Activated CD4-positive, alpha-beta memory T cell treated with anti-CD3 and anti-CD28 coated beads, Interleukin-2, amount 10 ng/mL, durations not matched to agents 7 days and 5 days (primary cell): ENCODE data around the gene TEAD1. TPM values are rescaled to one million over a fixed set of nuclear protein-coding genes. Genes with fewer than 3 reads are reported as not detected.

Experiments used
- CTCF ChIA-PET: fragments of 350-600 bp; sonication (Branson Sonifier 250); formaldehyde crosslinking; loops from one replicate; lab custom pipeline; 2021; ENCODE audit warnings: antibody characterized with exemption, inconsistent platforms; lab: Charles Lee
- POLR2A ChIA-PET: fragments of 350-600 bp; sonication (Branson Sonifier 250); formaldehyde crosslinking; loops from one replicate; lab custom pipeline; 2021; ENCODE audit warnings: antibody characterized with exemption; lab: Charles Lee
- DNase-seq: peaks from one replicate; pipeline ENCODE4 v3.0.0-alpha.2; 2020
- H3K27ac Mint-ChIP-seq: one replicate; pipeline ENCODE4 v1.8.0; 2021; ENCODE audit warnings: mild to moderate bottlenecking, mixed read lengths
- H3K27me3 Mint-ChIP-seq: one replicate; pipeline ENCODE4 v1.8.0; 2021; ENCODE audit warnings: mixed read lengths
- H3K36me3 Mint-ChIP-seq: one replicate; pipeline ENCODE4 v1.8.0; 2021; ENCODE audit warnings: low read depth, mixed read lengths
- H3K4me1 Mint-ChIP-seq: one replicate; pipeline ENCODE4 v1.8.0; 2021; ENCODE audit warnings: mixed read lengths
- H3K4me3 Mint-ChIP-seq: one replicate; pipeline ENCODE4 v1.8.0; 2021; ENCODE audit warnings: mild to moderate bottlenecking, mixed read lengths
- H3K9me3 Mint-ChIP-seq: one replicate; pipeline ENCODE4 v1.8.0; 2021; ENCODE audit warnings: mixed read lengths
- total RNA-seq, 2 experiments: library from RNA; stranded (reverse); gene quantifications; one replicate each; pipeline ENCODE4 v1.2.3, GENCODE V29; 2021

TEAD1 gene
- total RNA-seq, 2 experiments from 2014 or later, result 0.98 to 1.0 TPM

- H3K27me3 Mint-ChIP-seq, result peaks cover 62% of the 10 kb centered on the region
- H3K36me3 Mint-ChIP-seq, result no peaks in the 10 kb centered on the region
- H3K27ac Mint-ChIP-seq, result no peak overlapping the region
- H3K4me1 Mint-ChIP-seq, result no peaks in the 10 kb centered on the region
- DNase-seq, result no peak
- H3K9me3 Mint-ChIP-seq, result no peaks in the 10 kb centered on the region
- ChIA-PET CTCF (no interaction called here), POLR2A (no interaction called here)
- H3K4me3 Mint-ChIP-seq, result no peak overlapping the region
These were observed 148.3 kb downstream of the TEAD1 start for GRCh38 chr11:12822392-12823022.

DNA sequence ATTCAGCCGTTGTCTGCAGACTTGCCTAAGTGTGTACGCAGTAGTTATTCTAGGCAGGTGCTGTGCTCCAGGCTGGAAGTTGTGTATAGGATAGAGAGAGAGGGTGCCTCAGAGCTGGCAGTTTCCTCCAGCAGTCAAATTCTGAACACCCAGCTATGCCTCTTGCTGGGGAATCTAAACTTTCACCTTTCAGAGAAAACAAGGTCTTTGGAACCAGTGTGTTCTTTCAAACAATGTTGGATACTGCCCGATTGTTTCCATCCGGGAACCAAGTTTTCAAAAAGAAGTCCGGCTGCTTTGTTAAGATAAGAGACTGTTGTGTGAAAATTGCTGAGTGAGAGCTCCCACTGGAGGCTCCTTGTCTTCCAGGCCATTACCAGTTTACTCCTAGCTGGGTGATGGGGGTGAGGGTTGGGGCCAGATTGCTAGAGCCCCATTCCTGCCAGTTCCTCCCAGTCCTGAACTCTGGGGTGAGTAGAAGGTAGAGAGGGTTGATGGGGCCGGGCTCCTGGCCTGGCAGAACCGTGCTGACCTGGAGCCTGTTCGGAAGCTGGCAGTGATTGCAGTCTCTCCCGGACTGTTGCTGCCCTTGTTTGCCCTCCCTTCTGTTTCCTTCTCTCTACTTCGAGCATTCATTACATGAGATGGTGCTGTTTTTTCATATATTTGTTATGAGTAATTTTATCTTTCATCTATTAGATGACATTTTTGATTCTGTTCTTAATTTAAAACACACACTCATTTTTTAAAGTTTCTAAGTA, 150.2 kb downstream of the TEAD1 start:
- POLR2A ChIA-PET, result no interaction called here
- CTCF ChIA-PET, result interaction anchor here (1.2 kb wide), 1 partner anchor 10 kb away, joined by 3 read pairs; no protein-coding TSS in a partner anchor
- H3K9me3 Mint-ChIP-seq, result no peaks in the 10 kb centered on the region
- H3K4me3 Mint-ChIP-seq, result no peak overlapping the region
- no peak for DNase-seq
- peaks cover 13% of the 10 kb centered on the region for H3K4me1 Mint-ChIP-seq
- H3K36me3 Mint-ChIP-seq, result no peaks in the 10 kb centered on the region
- H3K27ac Mint-ChIP-seq, result no peak overlapping the region
- H3K27me3 Mint-ChIP-seq, result peaks cover 72% of the 10 kb centered on the region

GRCh38 chr11:12826441-12826840, 152.2 kb downstream of the TEAD1 start:
- Mint-ChIP-seq H3K27ac (no peak overlapping the region), H3K4me3 (no peak overlapping the region), H3K27me3 (peaks cover 83% of the 10 kb centered on the region), H3K36me3 (no peaks in the 10 kb centered on the region), H3K4me1 (peaks cover 13% of the 10 kb centered on the region), H3K9me3 (no peaks in the 10 kb centered on the region)
- POLR2A ChIA-PET, result no interaction called here
- CTCF ChIA-PET, result no interaction called here
- no peak for DNase-seq

- Mint-ChIP-seq H3K4me3 (no peak overlapping the region), H3K9me3 (no peaks in the 10 kb centered on the region), H3K27me3 (peaks cover 81% of the 10 kb centered on the region), H3K4me1 (peaks cover 13% of the 10 kb centered on the region), H3K36me3 (no peaks in the 10 kb centered on the region), H3K27ac (no peak overlapping the region)
- CTCF ChIA-PET, result interaction anchor here (0.6 kb wide), 1 partner anchor 687 kb away, joined by 3 read pairs; no protein-coding TSS in a partner anchor
- POLR2A ChIA-PET, result interaction anchor here (0.9 kb wide), 1 partner anchor 12 kb away, joined by 3 read pairs; no protein-coding TSS in a partner anchor
- no peak for DNase-seq
These were observed 153.1 kb downstream of the TEAD1 start for GRCh38 chr11:12827369-12827768.

DNA sequence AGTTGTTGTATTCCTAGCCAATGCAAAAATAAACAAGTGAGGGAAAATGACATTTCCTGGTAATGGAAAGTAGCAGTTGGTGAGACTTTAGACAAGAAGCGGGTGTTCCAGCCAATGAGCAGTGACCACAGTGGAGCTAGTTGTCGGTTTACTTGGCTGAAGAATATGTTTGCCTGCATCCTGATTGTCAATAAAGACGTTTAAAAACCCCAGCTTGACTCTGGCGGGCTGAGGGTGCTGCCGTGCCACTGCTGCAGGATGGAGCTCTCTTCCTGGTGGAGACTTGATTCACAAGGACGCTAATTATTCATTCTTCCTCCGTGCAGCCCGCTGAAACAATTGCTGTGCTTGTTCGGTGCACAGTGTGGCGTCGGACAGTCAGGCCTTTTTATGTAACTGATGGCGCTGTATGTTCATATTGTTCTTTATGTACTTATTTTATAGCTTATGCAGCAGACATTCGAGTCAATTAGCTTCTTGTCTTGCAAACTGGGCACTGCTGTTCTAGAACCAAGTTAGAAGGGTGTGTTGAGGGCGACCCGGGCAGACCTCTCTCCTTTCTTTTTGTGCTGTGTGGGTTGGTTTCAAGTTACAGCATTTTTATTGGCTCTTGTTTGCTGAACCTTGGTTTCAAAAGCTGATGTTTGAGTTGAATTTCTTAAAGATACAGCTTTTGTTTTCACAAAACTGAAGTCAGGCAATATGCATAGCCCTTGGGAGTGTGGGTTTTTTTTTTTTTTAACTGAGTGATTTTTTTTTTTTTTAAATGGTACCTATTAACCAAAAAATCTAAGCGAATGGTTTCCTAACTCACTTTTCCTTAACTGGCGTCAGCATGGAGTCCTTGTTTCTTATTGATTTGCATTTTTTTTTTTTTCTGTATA, 153.9 kb downstream of the TEAD1 start:
- Mint-ChIP-seq H3K4me1 (peaks cover 13% of the 10 kb centered on the region), H3K9me3 (no peaks in the 10 kb centered on the region), H3K36me3 (no peaks in the 10 kb centered on the region), H3K27ac (no peak overlapping the region), H3K4me3 (peak overlapping the region; percentile 42), H3K27me3 (peaks cover 83% of the 10 kb centered on the region)
- ChIA-PET POLR2A (interaction anchor here (0.9 kb wide), 1 partner anchor 12 kb away, joined by 3 read pairs; no protein-coding TSS in a partner anchor), CTCF (interaction anchor here (0.6 to 0.7 kb wide), 2 partner anchors 18 to 688 kb away, joined by 3 read pairs; no protein-coding TSS in a partner anchor)
- DNase-seq, result no peak

DNA sequence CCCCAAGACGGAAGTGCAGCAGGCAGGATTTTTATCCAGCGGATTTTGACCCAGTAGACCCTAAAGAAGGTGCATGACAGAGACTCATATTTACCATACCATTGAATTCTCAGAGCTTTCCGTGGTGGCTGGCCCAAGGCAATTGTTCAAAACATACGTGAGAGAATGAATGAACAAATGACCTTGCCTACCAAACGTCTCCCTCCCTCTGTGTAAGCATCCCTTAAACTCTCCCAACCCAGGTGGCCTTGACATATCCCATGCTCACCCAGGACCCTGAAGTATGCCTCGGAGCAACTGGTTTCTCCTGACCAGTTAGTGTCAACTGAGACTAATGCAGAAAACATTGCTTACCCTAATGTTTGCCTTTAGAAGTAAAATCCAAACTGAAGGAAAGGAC, 154.9 kb downstream of the TEAD1 start:
- H3K9me3 Mint-ChIP-seq, result no peaks in the 10 kb centered on the region
- H3K36me3 Mint-ChIP-seq, result no peaks in the 10 kb centered on the region
- H3K4me3 Mint-ChIP-seq, result no peak overlapping the region
- peaks cover 83% of the 10 kb centered on the region for H3K27me3 Mint-ChIP-seq
- H3K4me1 Mint-ChIP-seq, result peaks cover 13% of the 10 kb centered on the region
- H3K27ac Mint-ChIP-seq, result no peak overlapping the region
- no peak for DNase-seq
- ChIA-PET POLR2A (no interaction called here), CTCF (interaction anchor here (1.5 kb wide), 1 partner anchor 60 kb away, joined by 3 read pairs; no protein-coding TSS in a partner anchor)

- H3K36me3 Mint-ChIP-seq, result no peaks in the 10 kb centered on the region
- no peak for DNase-seq
- CTCF ChIA-PET, result interaction anchor here (1.5 kb wide), 1 partner anchor 59 kb away, joined by 3 read pairs; no protein-coding TSS in a partner anchor
- peaks cover 13% of the 10 kb centered on the region for H3K4me1 Mint-ChIP-seq
- no peaks in the 10 kb centered on the region for H3K9me3 Mint-ChIP-seq
- H3K27ac Mint-ChIP-seq, result no peak overlapping the region
- POLR2A ChIA-PET, result no interaction called here
- peaks cover 81% of the 10 kb centered on the region for H3K27me3 Mint-ChIP-seq
- no peak overlapping the region for H3K4me3 Mint-ChIP-seq
These were observed 155.5 kb downstream of the TEAD1 start for GRCh38 chr11:12829540-12830314.

GRCh38 chr11:12831471-12832202, 157.4 kb downstream of the TEAD1 start:
- DNase-seq, result no peak
- no peak overlapping the region for H3K4me3 Mint-ChIP-seq
- peaks cover 13% of the 10 kb centered on the region for H3K4me1 Mint-ChIP-seq
- H3K27ac Mint-ChIP-seq, result no peak overlapping the region
- H3K9me3 Mint-ChIP-seq, result no peaks in the 10 kb centered on the region
- CTCF ChIA-PET, result interaction anchor here (0.7 kb wide), 1 partner anchor 890 kb away, joined by 3 read pairs; no protein-coding TSS in a partner anchor
- no peaks in the 10 kb centered on the region for H3K36me3 Mint-ChIP-seq
- POLR2A ChIA-PET, result no interaction called here
- peaks cover 70% of the 10 kb centered on the region for H3K27me3 Mint-ChIP-seq

GRCh38 chr11:12832480-12833224, 158.4 kb downstream of the TEAD1 start:
- Mint-ChIP-seq H3K4me1 (peaks cover 13% of the 10 kb centered on the region), H3K36me3 (no peaks in the 10 kb centered on the region), H3K27ac (no peak overlapping the region), H3K27me3 (peaks cover 60% of the 10 kb centered on the region), H3K4me3 (no peak overlapping the region), H3K9me3 (no peaks in the 10 kb centered on the region)
- POLR2A ChIA-PET, result no interaction called here
- CTCF ChIA-PET, result interaction anchor here (0.7 to 1.0 kb wide), 2 partner anchors 56 to 889 kb away, joined by 3 read pairs; no protein-coding TSS in a partner anchor
- no peak for DNase-seq

DNA sequence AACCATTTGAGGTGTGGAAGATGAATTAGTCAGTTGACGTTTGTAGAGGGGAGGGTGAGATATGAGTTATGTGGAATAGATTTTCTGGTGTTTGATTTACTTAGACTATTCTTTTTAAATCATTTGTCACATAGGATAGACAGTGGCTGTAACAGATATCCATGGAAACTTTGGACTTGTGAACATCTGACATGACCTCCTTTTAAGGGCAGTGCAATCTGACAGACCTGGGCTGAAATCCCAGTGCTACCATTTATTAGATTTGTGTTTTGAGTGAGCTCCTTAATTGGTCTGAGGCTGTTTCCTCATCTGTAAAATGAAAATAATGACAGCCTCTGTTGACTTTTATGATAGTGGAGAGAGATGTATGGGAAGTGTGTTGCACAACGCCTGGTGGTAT, 159.9 kb downstream of the TEAD1 start:
- Mint-ChIP-seq H3K36me3 (no peaks in the 10 kb centered on the region), H3K9me3 (no peaks in the 10 kb centered on the region), H3K27ac (no peak overlapping the region), H3K27me3 (peaks cover 48% of the 10 kb centered on the region), H3K4me3 (no peak overlapping the region), H3K4me1 (peaks cover 12% of the 10 kb centered on the region)
- CTCF ChIA-PET, result no interaction called here
- no peak for DNase-seq
- POLR2A ChIA-PET, result no interaction called here

GRCh38 chr11:12834630-12835029, 160.4 kb downstream of the TEAD1 start:
- H3K36me3 Mint-ChIP-seq, result no peaks in the 10 kb centered on the region
- no peak overlapping the region for H3K27ac Mint-ChIP-seq
- H3K4me3 Mint-ChIP-seq, result no peak overlapping the region
- DNase-seq, result no peak
- CTCF ChIA-PET, result no interaction called here
- H3K4me1 Mint-ChIP-seq, result peaks cover 13% of the 10 kb centered on the region
- H3K9me3 Mint-ChIP-seq, result no peaks in the 10 kb centered on the region
- POLR2A ChIA-PET, result no interaction called here
- H3K27me3 Mint-ChIP-seq, result peaks cover 43% of the 10 kb centered on the region
